GM10847 (cell line): Measurements from ENCODE around the gene DVL1.

Experiments used
- POLR2A ChIP-seq: IDR thresholded peaks from 2 replicates; pipeline ENCODE4 v1.6.1; 2011; ENCODE audit not compliant: insufficient read length; ENCODE audit errors: extremely low read depth

DVL1 gene

GRCh38 chr1:1361233-1361981, 12.2 kb upstream of the DVL1 start:
- no peak for TF ChIP-seq POLR2A

- no peak for TF ChIP-seq POLR2A
Measured at GRCh38 chr1:1360506-1361169, 11.4 kb upstream of the DVL1 start.

GRCh38 chr1:1359664-1360468, 10.6 kb upstream of the DVL1 start:
- TF ChIP-seq POLR2A: no peak

- TF ChIP-seq POLR2A: no peak
Measured at GRCh38 chr1:1359308-1359663, 10.1 kb upstream of the DVL1 start.

- TF ChIP-seq POLR2A: no peak
Measured at GRCh38 chr1:1358433-1359271, 9.4 kb upstream of the DVL1 start, which contains the start of gene MXRA8. TSS of gene MXRA8 (minus strand) at chr1:1358555. CDS start at chr1:1358504, 51 bp downstream.

- TF ChIP-seq POLR2A: no peak
Measured at GRCh38 chr1:1357871-1358432, 8.7 kb upstream of the DVL1 start.

GRCh38 chr1:1356796-1357401, 7.7 kb upstream of the DVL1 start:
- TF ChIP-seq POLR2A: no peak

- TF ChIP-seq POLR2A: no peak
Measured at GRCh38 chr1:1356166-1356795, 7.1 kb upstream of the DVL1 start.

GRCh38 chr1:1355416-1355815, 6.2 kb upstream of the DVL1 start:
- no peak for TF ChIP-seq POLR2A

GRCh38 chr1:1354271-1355247, 5.3 kb upstream of the DVL1 start:
- TF ChIP-seq POLR2A: no peak

GRCh38 chr1:1353389-1354151, 4.4 kb upstream of the DVL1 start:
- no peak for TF ChIP-seq POLR2A

- no peak for TF ChIP-seq POLR2A
Measured at GRCh38 chr1:1352786-1353388, 3.7 kb upstream of the DVL1 start.
